ENCODE measurements around the gene NR2E1. TPM values are rescaled to one million over a fixed set of nuclear protein-coding genes. Genes with fewer than 3 reads are reported as not detected.

Gene NR2E1
- not detected for total RNA-seq

GRCh38 chr6:108165714-108166663 is at the start of gene NR2E1:
Gene NR2E1 (plus strand): TSS chr6:108166022. CDS start chr6:108166766, 744 bp downstream.
- ATAC-seq (no peak), DNase-seq (no peak)
- Mint-ChIP-seq H3K27ac (peak within 1 kb of the TSS; percentile 66), H3K4me3 (peak within 1 kb of the TSS; percentile 9), H3K27me3 (peaks cover 98% of the 10 kb centered on the region), H3K4me1 (peaks cover 26% of the 10 kb centered on the region), H3K36me3 (peaks cover 5% of the 10 kb centered on the region), H3K9me3 (ENCODE audit: low read depth) (no peaks in the 10 kb centered on the region)
- CTCF ChIA-PET = interaction anchor here (1.1 kb wide), 1 partner anchor 51 kb away, joined by 3 read pairs; no protein-coding TSS in a partner anchor

GRCh38 chr6:108116546-108117426 is 49.0 kb upstream of the NR2E1 start:
- ATAC-seq (no peak), DNase-seq (no peak)
- Mint-ChIP-seq H3K27me3 (peaks cover 90% of the 10 kb centered on the region), H3K36me3 (peaks cover 2% of the 10 kb centered on the region), H3K4me3 (peak overlapping the region; percentile 78), H3K9me3 (ENCODE audit: low read depth) (no peaks in the 10 kb centered on the region), H3K4me1 (peaks cover 54% of the 10 kb centered on the region), H3K27ac (no peak overlapping the region)
- CTCF ChIA-PET = interaction anchor here (1.1 kb wide), 1 partner anchor 9 kb away, joined by 4 read pairs; no protein-coding TSS in a partner anchor

- H3K4me3 Mint-ChIP-seq = peak overlapping the region; percentile 78
- CTCF ChIA-PET = interaction anchor here (1.1 kb wide), 1 partner anchor 9 kb away, joined by 4 read pairs; no protein-coding TSS in a partner anchor
- DNase-seq (peak; percentile 56), ATAC-seq (peak; percentile 63)
- H3K4me1 Mint-ChIP-seq = peaks cover 54% of the 10 kb centered on the region
- H3K27ac Mint-ChIP-seq = no peak overlapping the region
- H3K36me3 Mint-ChIP-seq = peaks cover 2% of the 10 kb centered on the region
- peaks cover 91% of the 10 kb centered on the region for H3K27me3 Mint-ChIP-seq
- no peaks in the 10 kb centered on the region for H3K9me3 Mint-ChIP-seq (ENCODE audit: low read depth)
Observed at GRCh38 chr6:108117427-108118358, 48.1 kb upstream of the NR2E1 start.

- Mint-ChIP-seq H3K27me3 (peaks cover 91% of the 10 kb centered on the region), H3K36me3 (peaks cover 2% of the 10 kb centered on the region), H3K9me3 (ENCODE audit: low read depth) (no peaks in the 10 kb centered on the region), H3K4me3 (peak overlapping the region; percentile 78), H3K4me1 (peaks cover 49% of the 10 kb centered on the region), H3K27ac (no peak overlapping the region)
- no peak for DNase-seq
- ATAC-seq = peak; percentile 21
- CTCF ChIA-PET = interaction anchor here (0.6 to 1.0 kb wide), 3 partner anchors 135 to 409 kb away, joined by 3 read pairs; no protein-coding TSS in a partner anchor
Observed at GRCh38 chr6:108118359-108118724, 47.5 kb upstream of the NR2E1 start.

- Mint-ChIP-seq H3K27ac (peak overlapping the region; percentile 50), H3K27me3 (peaks cover 91% of the 10 kb centered on the region), H3K4me1 (peaks cover 43% of the 10 kb centered on the region), H3K4me3 (peak overlapping the region; percentile 72), H3K36me3 (peaks cover 2% of the 10 kb centered on the region), H3K9me3 (ENCODE audit: low read depth) (no peaks in the 10 kb centered on the region)
- ATAC-seq = no peak
- no peak for DNase-seq
- CTCF ChIA-PET = interaction anchor here (0.6 to 1.0 kb wide), 3 partner anchors 134 to 408 kb away, joined by 3 read pairs; no protein-coding TSS in a partner anchor
Observed at GRCh38 chr6:108118810-108119768, 46.7 kb upstream of the NR2E1 start.

GRCh38 chr6:108119769-108120141 is 46.1 kb upstream of the NR2E1 start:
- no peaks in the 10 kb centered on the region for H3K9me3 Mint-ChIP-seq (ENCODE audit: low read depth)
- H3K4me1 Mint-ChIP-seq = peaks cover 37% of the 10 kb centered on the region
- peaks cover 91% of the 10 kb centered on the region for H3K27me3 Mint-ChIP-seq
- H3K27ac Mint-ChIP-seq = no peak overlapping the region
- H3K36me3 Mint-ChIP-seq = peaks cover 2% of the 10 kb centered on the region
- ATAC-seq (no peak), DNase-seq (no peak)
- H3K4me3 Mint-ChIP-seq = peak overlapping the region; percentile 72
- CTCF ChIA-PET = no interaction called here

- Mint-ChIP-seq H3K36me3 (peaks cover 2% of the 10 kb centered on the region), H3K4me1 (peaks cover 31% of the 10 kb centered on the region), H3K9me3 (ENCODE audit: low read depth) (no peaks in the 10 kb centered on the region), H3K27me3 (peaks cover 91% of the 10 kb centered on the region), H3K27ac (no peak overlapping the region), H3K4me3 (no peak overlapping the region)
- CTCF ChIA-PET = no interaction called here
- DNase-seq (no peak), ATAC-seq (no peak)
Observed at GRCh38 chr6:108120311-108120710, 45.5 kb upstream of the NR2E1 start.

GRCh38 chr6:108121612-108122011 is 44.2 kb upstream of the NR2E1 start:
- H3K36me3 Mint-ChIP-seq = peaks cover 2% of the 10 kb centered on the region
- no peak for DNase-seq
- no peak overlapping the region for H3K4me3 Mint-ChIP-seq
- H3K9me3 Mint-ChIP-seq (ENCODE audit: low read depth) = no peaks in the 10 kb centered on the region
- peaks cover 25% of the 10 kb centered on the region for H3K4me1 Mint-ChIP-seq
- peaks cover 88% of the 10 kb centered on the region for H3K27me3 Mint-ChIP-seq
- CTCF ChIA-PET = no interaction called here
- H3K27ac Mint-ChIP-seq = no peak overlapping the region
- no peak for ATAC-seq

- H3K27me3 Mint-ChIP-seq = peaks cover 93% of the 10 kb centered on the region
- H3K36me3 Mint-ChIP-seq = no peaks in the 10 kb centered on the region
- no peak overlapping the region for H3K4me3 Mint-ChIP-seq
- no peak overlapping the region for H3K27ac Mint-ChIP-seq
- ATAC-seq = no peak
- no peak for DNase-seq
- H3K4me1 Mint-ChIP-seq = peaks cover 16% of the 10 kb centered on the region
- CTCF ChIA-PET = interaction anchor here (0.6 to 1.5 kb wide), 2 partner anchors 45 to 69 kb away, joined by 3 read pairs; no protein-coding TSS in a partner anchor
- no peaks in the 10 kb centered on the region for H3K9me3 Mint-ChIP-seq (ENCODE audit: low read depth)
Observed at GRCh38 chr6:108123481-108123929, 42.3 kb upstream of the NR2E1 start.

GRCh38 chr6:108123946-108124345 is 41.9 kb upstream of the NR2E1 start:
- CTCF ChIA-PET = interaction anchor here (0.6 to 1.5 kb wide), 2 partner anchors 45 to 68 kb away, joined by 3 read pairs; no protein-coding TSS in a partner anchor
- Mint-ChIP-seq H3K27me3 (peaks cover 93% of the 10 kb centered on the region), H3K4me3 (no peak overlapping the region), H3K27ac (no peak overlapping the region), H3K9me3 (ENCODE audit: low read depth) (no peaks in the 10 kb centered on the region), H3K36me3 (no peaks in the 10 kb centered on the region), H3K4me1 (peaks cover 12% of the 10 kb centered on the region)
- no peak for DNase-seq
- ATAC-seq = no peak

- H3K27me3 Mint-ChIP-seq = peaks cover 89% of the 10 kb centered on the region
Observed at GRCh38 chr6:108127056-108127455, 38.8 kb upstream of the NR2E1 start.

More at GRCh38 chr6:108127056-108127455, 38.8 kb upstream of the NR2E1 start:
- Mint-ChIP-seq H3K27ac (no peak overlapping the region), H3K4me3 (no peak overlapping the region), H3K36me3 (no peaks in the 10 kb centered on the region), H3K9me3 (ENCODE audit: low read depth) (no peaks in the 10 kb centered on the region), H3K4me1 (peaks cover 2% of the 10 kb centered on the region)
- DNase-seq = no peak
- CTCF ChIA-PET = interaction anchor here (1.2 kb wide), 1 partner anchor 10 kb away, joined by 4 read pairs; no protein-coding TSS in a partner anchor
- ATAC-seq = no peak

All from activated CD8-positive, alpha-beta memory T cell treated with anti-CD3 and anti-CD28 coated beads, Interleukin-2, amount 10 ng/mL, durations not matched to agents 7 days and 5 days (primary cell).